ENCODE measurements around the gene CALHM6.

The CALHM6 gene

DNA sequence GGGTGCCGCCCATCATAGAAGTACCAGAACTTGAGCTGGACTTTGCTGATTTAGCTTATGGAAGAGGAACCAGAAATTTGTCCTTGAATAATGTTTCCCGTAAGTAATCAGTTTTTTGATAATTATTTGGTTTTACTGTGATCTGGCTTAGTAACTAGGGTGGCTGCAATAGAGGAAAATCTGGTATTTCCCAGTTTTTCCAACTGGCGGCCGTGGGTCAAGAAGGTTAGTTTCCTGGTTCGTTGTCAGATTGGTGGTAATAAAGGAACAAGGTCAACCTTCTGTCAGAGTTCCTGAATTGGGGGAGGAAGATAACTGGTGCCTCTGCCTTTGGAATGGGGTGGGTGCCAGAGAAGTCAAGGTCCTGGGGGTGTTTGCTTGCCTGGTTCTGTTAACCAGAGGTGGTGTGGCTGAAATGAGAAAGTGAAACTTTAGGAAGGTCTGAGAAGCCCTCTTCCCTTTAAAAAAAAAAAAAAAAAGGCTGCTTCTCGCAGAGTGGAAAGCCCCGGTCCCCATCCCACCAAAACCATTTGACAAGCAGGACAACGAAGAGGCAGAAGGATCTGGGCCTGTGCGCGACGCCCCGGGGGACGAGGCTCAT lies at the start of gene CALHM6:
Gene CALHM6 (plus strand): TSS at position 45 of the 601 bp plus-strand sequence. CDS start 555 bp downstream, at position 600.
- ATAC-seq: no peak
- H3K4me1 Mint-ChIP-seq: peaks cover 37% of the 10 kb centered on the region
- peak within 1 kb of the TSS; percentile 82 for H3K4me3 Mint-ChIP-seq
- H3K9me3 Mint-ChIP-seq: no peaks in the 10 kb centered on the region
- H3K36me3 Mint-ChIP-seq: no peaks in the 10 kb centered on the region
- no peaks in the 10 kb centered on the region for H3K27me3 Mint-ChIP-seq
- H3K27ac Mint-ChIP-seq: peak within 1 kb of the TSS; percentile 88

DNA sequence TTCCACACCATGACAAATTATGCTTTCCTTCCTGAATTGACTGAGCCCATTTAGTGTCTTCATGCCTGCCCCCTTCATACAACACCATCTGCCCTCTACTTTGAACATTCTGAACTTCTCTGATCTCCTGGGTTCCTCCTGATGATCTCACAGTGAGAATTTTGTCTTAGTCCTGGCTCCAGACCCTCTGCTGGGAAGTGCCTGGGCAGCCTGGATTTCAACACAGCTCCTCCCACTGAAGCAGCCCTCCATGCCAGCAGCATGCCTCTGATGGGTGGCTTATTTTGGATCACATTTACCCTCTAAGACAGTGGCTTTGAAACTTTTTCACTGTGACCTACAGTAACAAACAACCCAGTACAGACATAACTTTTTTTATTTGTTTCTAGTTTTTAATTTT lies 48.9 kb upstream of the CALHM6 start:
- Mint-ChIP-seq H3K27ac (peak overlapping the region; percentile 51), H3K9me3 (no peaks in the 10 kb centered on the region), H3K4me3 (no peak overlapping the region)

DNA sequence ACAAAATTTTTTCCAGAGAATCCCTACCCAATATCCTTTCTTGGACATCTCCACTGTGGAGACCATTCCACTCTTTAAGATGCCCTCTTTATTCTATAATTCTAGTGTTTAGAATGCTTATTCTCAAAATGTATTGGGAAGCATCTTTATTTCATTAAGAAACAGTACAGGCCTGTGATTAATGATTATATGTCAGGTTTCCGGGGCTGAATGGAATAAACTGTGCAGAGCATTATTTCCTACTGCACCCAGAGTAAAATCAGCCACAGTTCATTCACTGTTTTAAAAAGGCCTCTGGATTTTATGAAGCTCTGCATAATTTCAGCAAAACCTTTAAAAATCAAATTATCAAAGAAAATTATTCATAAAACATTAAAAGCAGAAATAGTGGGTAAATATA lies 47.8 kb upstream of the CALHM6 start:
- peaks cover 15% of the 10 kb centered on the region for H3K36me3 Mint-ChIP-seq
- H3K27ac Mint-ChIP-seq: no peak overlapping the region
- H3K27me3 Mint-ChIP-seq: no peaks in the 10 kb centered on the region
- peaks cover 51% of the 10 kb centered on the region for H3K4me1 Mint-ChIP-seq
- H3K9me3 Mint-ChIP-seq: no peaks in the 10 kb centered on the region
- H3K4me3 Mint-ChIP-seq: no peak overlapping the region
- ATAC-seq: no peak

More for the DNA sequence above, 48.9 kb upstream of the CALHM6 start:
- Mint-ChIP-seq H3K4me1 (peaks cover 62% of the 10 kb centered on the region), H3K27me3 (no peaks in the 10 kb centered on the region), H3K36me3 (peaks cover 15% of the 10 kb centered on the region)
- ATAC-seq: no peak

DNA sequence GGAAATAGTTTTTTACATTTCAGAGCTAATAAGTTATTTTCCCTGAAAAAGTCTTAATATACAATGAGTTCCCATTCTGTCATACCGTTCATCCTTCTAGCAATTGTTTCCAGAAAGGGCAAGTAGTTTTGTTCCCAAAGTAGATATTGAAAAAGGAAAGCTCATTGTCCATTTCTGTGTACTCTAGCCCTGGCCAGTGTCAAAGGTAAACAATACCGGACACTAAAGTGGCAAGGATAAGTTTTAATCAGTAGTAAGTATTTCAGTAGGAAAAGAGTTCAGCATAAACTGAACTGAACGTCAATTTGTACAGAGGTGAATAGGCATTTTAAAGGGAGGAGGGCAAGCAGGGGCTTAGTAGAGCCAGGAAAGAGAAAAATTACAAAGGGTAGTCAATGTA lies 43.5 kb upstream of the CALHM6 start:
- no peaks in the 10 kb centered on the region for H3K27me3 Mint-ChIP-seq
- H3K27ac Mint-ChIP-seq: no peak overlapping the region
- no peak for ATAC-seq
- H3K4me3 Mint-ChIP-seq: no peak overlapping the region
- no peaks in the 10 kb centered on the region for H3K9me3 Mint-ChIP-seq
- peaks cover 20% of the 10 kb centered on the region for H3K36me3 Mint-ChIP-seq
- H3K4me1 Mint-ChIP-seq: peaks cover 21% of the 10 kb centered on the region

DNA sequence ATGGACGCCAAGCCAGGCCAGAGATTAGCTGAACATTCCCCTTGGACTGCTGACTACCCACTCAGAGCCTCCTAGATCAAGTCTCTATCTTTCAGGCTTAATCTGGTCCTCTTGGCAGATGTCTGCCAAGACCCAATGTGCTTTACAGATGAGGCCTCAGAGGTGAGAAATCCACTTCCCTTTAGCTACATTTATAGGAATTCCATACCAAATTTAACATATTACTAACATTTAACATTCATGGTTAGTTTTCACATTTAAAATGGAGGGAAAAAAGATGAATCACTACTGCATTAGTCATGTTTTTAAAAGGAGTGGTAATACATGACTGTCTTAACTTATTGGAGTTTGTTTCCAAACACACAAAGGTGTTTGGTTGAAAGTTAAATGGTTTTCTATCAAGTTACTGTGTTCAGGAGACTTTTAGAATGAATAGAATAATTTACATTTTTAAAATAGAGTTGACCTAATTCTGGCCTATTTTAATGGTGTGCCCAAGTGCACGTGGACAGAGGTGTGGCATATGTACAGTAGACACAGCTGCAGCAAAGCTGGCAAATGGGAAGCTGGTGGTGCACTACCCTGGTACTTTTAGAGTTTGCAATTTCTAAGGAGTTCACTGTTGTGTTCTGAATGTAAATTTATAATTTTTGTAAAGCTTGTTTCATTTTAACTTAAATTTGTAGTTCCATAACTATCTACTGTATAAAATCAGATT lies 41.9 kb upstream of the CALHM6 start:
- Mint-ChIP-seq H3K4me3 (no peak overlapping the region), H3K36me3 (peaks cover 20% of the 10 kb centered on the region), H3K27me3 (no peaks in the 10 kb centered on the region), H3K27ac (no peak overlapping the region), H3K4me1 (peaks cover 21% of the 10 kb centered on the region), H3K9me3 (no peaks in the 10 kb centered on the region)
- no peak for ATAC-seq

DNA sequence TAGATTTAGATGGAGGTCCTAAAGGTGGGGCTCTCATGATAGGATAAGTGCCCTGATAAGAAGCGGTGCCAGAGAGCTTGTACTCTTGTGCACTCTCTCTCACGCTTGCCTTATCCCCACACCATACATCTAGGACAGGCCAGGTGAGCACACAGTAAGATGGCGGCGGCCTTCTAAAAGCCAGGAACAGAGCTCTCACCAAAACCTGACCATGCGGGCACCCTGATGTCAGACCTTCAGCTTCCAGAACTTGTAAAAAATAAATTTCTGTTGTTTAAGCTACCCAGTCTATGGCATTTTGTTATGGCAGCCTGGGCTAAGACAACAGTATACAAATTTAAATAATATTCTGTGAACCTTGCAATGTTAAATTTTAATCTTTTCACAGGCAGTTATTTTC lies 40.8 kb upstream of the CALHM6 start:
- Mint-ChIP-seq H3K27ac (no peak overlapping the region), H3K4me1 (peaks cover 17% of the 10 kb centered on the region), H3K27me3 (no peaks in the 10 kb centered on the region), H3K4me3 (no peak overlapping the region), H3K9me3 (no peaks in the 10 kb centered on the region), H3K36me3 (peaks cover 10% of the 10 kb centered on the region)
- no peak for ATAC-seq

DNA sequence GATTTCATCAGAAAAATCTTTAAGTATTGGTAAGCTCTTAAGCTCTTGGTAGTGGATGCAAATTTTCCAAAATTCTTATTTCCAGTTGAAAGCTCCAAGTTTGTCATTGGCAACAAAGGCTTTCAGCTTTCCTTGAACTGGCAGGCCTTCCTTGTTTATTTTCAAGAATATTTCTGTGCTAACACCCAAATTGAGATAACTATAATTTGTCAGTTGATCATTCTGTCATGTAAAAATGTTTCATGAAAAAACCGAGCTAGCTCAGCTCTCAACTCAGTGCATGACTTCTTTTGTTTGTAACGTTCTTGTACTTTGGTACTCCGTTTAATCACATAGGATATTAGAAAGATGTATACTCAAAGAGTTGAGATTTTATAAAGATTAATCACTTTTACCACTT lies 38.9 kb upstream of the CALHM6 start:
- Mint-ChIP-seq H3K27me3 (no peaks in the 10 kb centered on the region), H3K4me3 (no peak overlapping the region), H3K27ac (no peak overlapping the region), H3K4me1 (peaks cover 8% of the 10 kb centered on the region), H3K36me3 (peaks cover 11% of the 10 kb centered on the region), H3K9me3 (no peaks in the 10 kb centered on the region)
- no peak for ATAC-seq

DNA sequence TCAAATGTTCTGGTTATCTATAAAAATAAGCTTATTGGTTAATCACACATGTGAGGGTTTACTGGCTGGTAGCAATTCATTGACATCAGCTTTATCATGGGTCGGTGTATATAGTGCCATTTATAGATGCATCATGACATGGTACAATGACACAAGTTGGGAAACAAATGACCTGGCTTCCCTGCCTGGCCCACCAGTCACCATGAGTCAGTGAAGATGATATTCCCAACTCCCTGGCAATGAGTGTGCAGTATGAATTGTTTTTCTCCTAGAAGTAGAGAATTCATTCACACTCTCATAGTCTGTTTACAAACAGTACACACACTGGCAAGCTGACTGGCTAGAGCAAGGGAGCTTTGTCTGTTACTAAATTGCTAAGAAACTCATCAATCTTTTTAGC lies 37.2 kb upstream of the CALHM6 start:
- Mint-ChIP-seq H3K36me3 (peaks cover 20% of the 10 kb centered on the region), H3K4me3 (no peak overlapping the region), H3K27ac (no peak overlapping the region), H3K4me1 (peaks cover 2% of the 10 kb centered on the region), H3K27me3 (no peaks in the 10 kb centered on the region), H3K9me3 (no peaks in the 10 kb centered on the region)
- ATAC-seq: no peak

DNA sequence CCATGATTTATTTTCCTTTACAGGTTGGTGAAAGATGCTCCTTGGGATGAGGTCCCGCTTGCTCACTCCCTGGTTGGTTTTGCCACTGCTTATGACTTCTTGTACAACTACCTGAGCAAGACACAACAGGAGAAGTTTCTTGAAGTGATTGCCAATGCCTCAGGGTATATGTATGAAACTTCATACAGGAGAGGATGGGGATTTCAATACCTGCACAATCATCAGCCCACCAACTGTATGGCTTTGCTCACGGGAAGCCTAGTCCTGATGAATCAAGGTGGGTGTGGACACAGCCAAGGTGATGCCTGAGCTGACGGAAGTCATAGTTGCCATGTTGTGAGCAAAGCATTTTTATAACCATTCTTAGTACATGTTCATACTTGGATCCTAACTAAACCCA lies 34.6 kb upstream of the CALHM6 start:
- Mint-ChIP-seq H3K27ac (no peak overlapping the region), H3K36me3 (peaks cover 23% of the 10 kb centered on the region), H3K4me3 (no peak overlapping the region), H3K27me3 (no peaks in the 10 kb centered on the region), H3K4me1 (no peaks in the 10 kb centered on the region), H3K9me3 (no peaks in the 10 kb centered on the region)
- ATAC-seq: no peak

DNA sequence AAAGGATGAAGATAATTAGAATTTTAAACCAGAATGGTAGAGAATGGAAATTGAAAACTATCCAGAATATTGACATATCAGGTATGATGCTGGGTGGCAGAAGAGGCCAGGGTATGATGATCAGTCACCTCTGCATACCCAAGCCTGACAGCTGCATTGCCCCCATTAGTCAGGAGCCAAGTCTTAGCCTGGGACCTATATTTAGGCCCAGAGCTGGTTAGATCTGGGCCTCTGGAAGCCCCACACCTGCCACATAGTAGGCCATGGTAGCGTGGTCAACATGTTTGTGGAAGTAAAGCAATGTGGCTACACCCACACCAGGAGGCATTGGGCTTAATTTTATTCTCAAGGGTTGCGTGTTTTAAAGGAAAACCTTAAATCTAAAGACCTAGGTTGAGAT lies 32.1 kb upstream of the CALHM6 start:
- no peak overlapping the region for H3K27ac Mint-ChIP-seq
- H3K9me3 Mint-ChIP-seq: no peaks in the 10 kb centered on the region
- no peaks in the 10 kb centered on the region for H3K27me3 Mint-ChIP-seq
- H3K36me3 Mint-ChIP-seq: peaks cover 31% of the 10 kb centered on the region
- no peak for ATAC-seq
- H3K4me3 Mint-ChIP-seq: no peak overlapping the region
- no peaks in the 10 kb centered on the region for H3K4me1 Mint-ChIP-seq

DNA sequence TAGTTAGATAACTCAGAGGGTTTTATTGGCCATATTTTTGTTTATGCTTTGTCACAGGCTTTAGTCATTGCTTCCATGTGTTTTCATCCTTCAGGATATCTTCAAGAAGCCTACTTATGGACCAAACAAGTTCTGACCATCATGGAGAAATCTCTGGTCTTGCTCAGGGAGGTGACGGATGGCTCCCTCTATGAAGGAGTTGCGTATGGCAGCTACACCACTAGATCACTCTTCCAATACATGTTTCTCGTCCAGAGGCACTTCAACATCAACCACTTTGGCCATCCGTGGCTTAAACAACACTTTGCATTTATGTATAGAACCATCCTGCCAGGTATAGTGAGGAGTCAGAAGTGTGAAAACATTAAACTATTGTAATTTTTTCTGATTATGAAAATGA lies 30.3 kb upstream of the CALHM6 start:
- Mint-ChIP-seq H3K9me3 (no peaks in the 10 kb centered on the region), H3K27ac (no peak overlapping the region), H3K27me3 (no peaks in the 10 kb centered on the region), H3K36me3 (peaks cover 33% of the 10 kb centered on the region), H3K4me1 (no peaks in the 10 kb centered on the region), H3K4me3 (no peak overlapping the region)
- no peak for ATAC-seq

DNA sequence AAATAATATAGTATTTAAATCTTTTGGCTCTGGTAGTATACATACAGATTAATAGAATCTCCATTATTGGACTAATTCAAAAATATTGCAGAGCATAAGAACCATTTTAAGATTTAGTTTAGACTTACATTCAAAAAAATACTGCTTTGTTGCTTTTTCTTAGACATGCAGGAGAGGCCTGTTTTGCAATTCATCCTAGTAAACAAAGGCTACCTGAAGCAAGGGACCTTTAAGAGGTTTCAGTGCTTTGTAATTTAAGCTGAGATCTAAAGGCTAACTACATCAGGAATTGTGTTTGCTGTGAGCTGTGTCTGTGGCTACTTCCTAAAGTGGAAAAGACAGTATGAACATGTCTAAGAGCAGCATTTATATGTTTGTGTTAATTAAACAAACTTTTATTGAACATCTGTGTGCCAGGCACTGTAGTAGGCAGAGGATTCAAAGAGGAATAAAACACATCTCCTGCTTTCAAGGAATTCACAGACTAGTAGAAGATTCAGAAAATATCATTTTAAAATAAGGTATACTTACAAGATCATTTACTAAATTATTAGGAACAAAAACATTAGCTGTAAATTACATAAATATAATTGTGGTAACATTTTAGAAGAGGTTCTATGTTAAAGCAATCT lies 29.1 kb upstream of the CALHM6 start:
- peaks cover 37% of the 10 kb centered on the region for H3K36me3 Mint-ChIP-seq
- H3K4me1 Mint-ChIP-seq: no peaks in the 10 kb centered on the region
- no peaks in the 10 kb centered on the region for H3K9me3 Mint-ChIP-seq
- no peak overlapping the region for H3K27ac Mint-ChIP-seq
- H3K4me3 Mint-ChIP-seq: no peak overlapping the region
- no peaks in the 10 kb centered on the region for H3K27me3 Mint-ChIP-seq
- no peak for ATAC-seq

DNA sequence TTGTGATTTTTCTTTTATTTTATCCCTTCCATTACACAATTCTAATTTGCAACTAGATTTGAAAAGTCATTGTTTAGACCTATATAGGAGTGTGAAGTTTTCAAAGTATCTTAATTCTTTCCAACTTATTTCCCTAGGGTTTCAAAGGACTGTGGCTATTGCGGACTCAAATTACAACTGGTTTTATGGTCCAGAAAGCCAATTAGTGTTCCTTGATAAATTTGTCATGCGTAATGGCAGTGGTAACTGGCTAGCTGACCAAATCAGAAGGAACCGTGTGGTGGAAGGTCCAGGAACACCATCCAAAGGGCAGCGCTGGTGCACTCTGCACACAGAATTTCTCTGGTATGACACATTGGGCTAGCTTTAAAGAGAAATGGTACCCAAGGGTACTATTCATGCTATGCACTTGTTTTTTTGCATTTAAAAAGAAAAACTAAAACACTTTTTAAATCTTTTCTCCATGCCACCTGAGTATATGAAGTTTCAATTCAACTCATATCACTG lies 27.9 kb upstream of the CALHM6 start:
- no peak overlapping the region for H3K4me3 Mint-ChIP-seq
- no peak overlapping the region for H3K27ac Mint-ChIP-seq
- H3K27me3 Mint-ChIP-seq: no peaks in the 10 kb centered on the region
- peaks cover 30% of the 10 kb centered on the region for H3K36me3 Mint-ChIP-seq
- H3K4me1 Mint-ChIP-seq: no peaks in the 10 kb centered on the region
- H3K9me3 Mint-ChIP-seq: no peaks in the 10 kb centered on the region
- no peak for ATAC-seq

DNA sequence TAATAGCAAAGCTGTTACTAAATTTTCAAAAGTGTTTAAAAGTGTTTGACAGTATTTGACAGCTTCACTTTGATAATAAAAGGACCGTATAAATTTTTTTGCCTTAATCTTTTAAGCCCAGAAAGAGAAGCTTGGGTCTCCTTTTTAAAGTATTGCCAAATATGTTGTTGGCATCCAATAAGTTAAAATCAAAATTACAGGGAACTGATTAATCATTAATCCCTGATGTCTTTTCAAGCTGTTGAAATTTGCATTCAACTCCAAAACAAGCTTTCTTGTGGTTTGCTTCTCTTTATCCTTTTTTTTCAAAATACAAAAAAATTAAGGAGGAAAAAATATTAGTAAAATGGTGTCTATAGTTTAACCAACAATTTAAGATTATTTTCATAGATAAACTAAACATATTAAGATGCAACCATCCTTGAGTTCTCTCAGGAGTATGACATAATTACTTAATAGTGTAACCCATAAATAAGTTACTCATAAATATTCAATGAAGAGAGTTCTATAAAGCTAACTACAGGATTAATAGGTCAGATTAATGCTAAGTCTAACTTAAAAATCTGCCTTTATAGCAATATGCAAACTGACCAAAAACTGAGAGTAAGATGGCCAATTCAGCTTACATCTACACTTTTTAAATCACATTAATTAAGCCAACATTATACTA lies 27.0 kb upstream of the CALHM6 start:
- Mint-ChIP-seq H3K4me1 (peaks cover 7% of the 10 kb centered on the region), H3K9me3 (no peaks in the 10 kb centered on the region), H3K27ac (no peak overlapping the region), H3K27me3 (no peaks in the 10 kb centered on the region), H3K36me3 (peaks cover 20% of the 10 kb centered on the region), H3K4me3 (no peak overlapping the region)
- ATAC-seq: no peak

DNA sequence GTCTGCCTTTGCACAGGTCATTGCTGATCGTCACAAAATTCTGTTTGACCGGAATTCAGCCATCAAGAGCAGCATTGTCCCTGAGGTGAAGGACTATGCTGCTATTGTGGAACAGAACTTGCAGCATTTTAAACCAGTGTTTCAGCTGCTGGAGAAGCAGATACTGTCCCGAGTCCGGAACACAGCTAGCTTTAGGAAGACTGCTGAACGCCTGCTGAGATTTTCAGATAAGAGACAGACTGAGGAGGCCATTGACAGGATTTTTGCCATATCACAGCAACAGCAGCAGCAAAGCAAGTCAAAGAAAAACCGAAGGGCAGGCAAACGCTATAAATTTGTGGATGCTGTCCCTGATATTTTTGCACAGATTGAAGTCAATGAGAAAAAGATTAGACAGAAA lies 24.6 kb upstream of the CALHM6 start:
- Mint-ChIP-seq H3K4me1 (peaks cover 7% of the 10 kb centered on the region), H3K4me3 (no peak overlapping the region)

More for the DNA sequence above, 24.6 kb upstream of the CALHM6 start:
- Mint-ChIP-seq H3K9me3 (no peaks in the 10 kb centered on the region), H3K27ac (no peak overlapping the region), H3K27me3 (no peaks in the 10 kb centered on the region), H3K36me3 (peaks cover 19% of the 10 kb centered on the region)
- ATAC-seq: no peak
